Measurements from ENCODE around the gene ZNF222.

The ZNF222 gene

GRCh38 chr19:44072543-44073401 is 47.6 kb downstream of the ZNF222 start:
- H3K4me3 Mint-ChIP-seq: peak overlapping the region; percentile 94
- ATAC-seq (ENCODE audit: low read depth) (no peak), DNase-seq (ENCODE audit: low spot score in 2 of 2) (no peak)
- peaks cover 17% of the 10 kb centered on the region for H3K36me3 Mint-ChIP-seq
- peak overlapping the region; percentile 75 for H3K27ac Mint-ChIP-seq
- H3K27me3 Mint-ChIP-seq: peaks cover 3% of the 10 kb centered on the region
- peaks cover 20% of the 10 kb centered on the region for H3K4me1 Mint-ChIP-seq
- H3K9me3 Mint-ChIP-seq: peaks cover 12% of the 10 kb centered on the region

DNA sequence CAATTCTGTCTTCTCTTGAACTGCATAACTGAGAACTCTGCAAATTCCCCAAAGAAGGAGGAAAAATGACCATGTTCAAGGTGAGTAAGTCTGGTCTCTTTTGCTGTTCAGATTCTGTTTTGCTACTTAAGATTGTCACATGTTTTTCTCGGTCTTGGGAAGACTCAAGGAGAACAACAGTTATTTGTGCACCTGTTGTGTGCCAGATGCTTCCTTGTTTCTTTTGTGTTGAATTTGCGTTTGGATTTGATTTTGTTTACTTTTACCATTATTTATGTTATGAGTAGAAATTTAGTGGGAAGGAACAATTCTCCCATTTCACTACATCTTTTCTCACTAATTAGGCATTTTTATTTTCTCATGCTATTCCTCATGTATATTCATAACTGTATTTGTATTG is 51.1 kb downstream of the ZNF222 start:
- ATAC-seq (ENCODE audit: low read depth) (no peak), DNase-seq (ENCODE audit: low spot score in 2 of 2) (no peak)
- H3K36me3 Mint-ChIP-seq: peaks cover 26% of the 10 kb centered on the region
- H3K27me3 Mint-ChIP-seq: no peaks in the 10 kb centered on the region
- no peak overlapping the region for H3K27ac Mint-ChIP-seq
- peaks cover 15% of the 10 kb centered on the region for H3K4me1 Mint-ChIP-seq
- peaks cover 2% of the 10 kb centered on the region for H3K9me3 Mint-ChIP-seq
- H3K4me3 Mint-ChIP-seq: no peak overlapping the region
